ENCODE results near the gene CACNA2D3.

DNA sequence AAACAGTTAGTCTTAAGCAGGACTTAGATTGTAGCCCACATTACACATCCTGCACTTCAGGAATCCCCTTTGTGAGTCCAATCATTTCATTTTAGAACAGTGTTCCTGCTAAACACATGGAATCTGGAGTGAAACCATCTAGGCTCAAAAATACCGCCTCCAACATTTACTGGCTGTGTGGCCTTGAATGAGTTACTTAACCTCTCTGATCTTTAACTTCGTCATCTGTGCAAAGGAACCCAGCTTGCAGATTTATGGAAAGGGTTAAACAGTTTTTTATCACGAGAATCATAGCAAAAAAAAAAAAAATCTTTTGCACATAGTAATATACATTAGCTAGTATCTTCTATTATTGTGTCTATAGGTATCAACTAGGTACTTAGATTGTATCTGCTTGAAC is 813.5 kb downstream of the CACNA2D3 start:
- TF ChIP-seq POLR2A (IDR thresholded peaks at IDR 0.05) (no peak), POLR2AphosphoS5 (IDR thresholded peaks at IDR 0.05) (no peak)
- TF ChIP-seq, protein P1, sequence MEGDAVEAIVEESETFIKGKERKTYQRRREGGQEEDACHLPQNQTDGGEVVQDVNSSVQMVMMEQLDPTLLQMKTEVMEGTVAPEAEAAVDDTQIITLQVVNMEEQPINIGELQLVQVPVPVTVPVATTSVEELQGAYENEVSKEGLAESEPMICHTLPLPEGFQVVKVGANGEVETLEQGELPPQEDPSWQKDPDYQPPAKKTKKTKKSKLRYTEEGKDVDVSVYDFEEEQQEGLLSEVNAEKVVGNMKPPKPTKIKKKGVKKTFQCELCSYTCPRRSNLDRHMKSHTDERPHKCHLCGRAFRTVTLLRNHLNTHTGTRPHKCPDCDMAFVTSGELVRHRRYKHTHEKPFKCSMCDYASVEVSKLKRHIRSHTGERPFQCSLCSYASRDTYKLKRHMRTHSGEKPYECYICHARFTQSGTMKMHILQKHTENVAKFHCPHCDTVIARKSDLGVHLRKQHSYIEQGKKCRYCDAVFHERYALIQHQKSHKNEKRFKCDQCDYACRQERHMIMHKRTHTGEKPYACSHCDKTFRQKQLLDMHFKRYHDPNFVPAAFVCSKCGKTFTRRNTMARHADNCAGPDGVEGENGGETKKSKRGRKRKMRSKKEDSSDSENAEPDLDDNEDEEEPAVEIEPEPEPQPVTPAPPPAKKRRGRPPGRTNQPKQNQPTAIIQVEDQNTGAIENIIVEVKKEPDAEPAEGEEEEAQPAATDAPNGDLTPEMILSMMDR (IDR thresholded peaks at IDR 0.05): no peak

Data from upper lobe of left lung (tissue), 4 donors.